Keratinocyte (primary cell): Measurements from ENCODE around the gene LTBP3. TPM values are rescaled to one million over a fixed set of nuclear protein-coding genes. Genes with fewer than 3 reads are reported as not detected.
A peak's percentile ranks its signal among the peaks of the same experiment; 100 is the strongest.

ENCODE experiments used
- DNase-seq: peaks from one replicate; pipeline ENCODE4 v3.0.0-alpha.2; 2011; ENCODE audit warnings: low read depth, missing footprints, low spot score
- FAIRE-seq: peaks from 2 replicates; lab custom pipeline; 2011; peaks lifted over from hg19 to GRCh38; lab: Jason Lieb, UNC
- H2AFZ ChIP-seq: 2 replicates; pipeline ENCODE4 v1.6.0; 2012; ENCODE audit warnings: low read length, control low read depth, inconsistent platforms; ENCODE audit not compliant: control insufficient read depth
- H3K27ac ChIP-seq: 2 replicates; pipeline ENCODE4 v1.5.1; 2011; ENCODE audit warnings: low read length; ENCODE audit not compliant: control insufficient read depth, insufficient read depth
- H3K27me3 ChIP-seq: 3 replicates; pipeline ENCODE4 v1.6.0; 2011; ENCODE audit warnings: low read length; ENCODE audit not compliant: control insufficient read depth, insufficient read depth; ENCODE audit errors: extremely low read depth
- H3K36me3 ChIP-seq, 2 experiments: 2 replicates in 1 of 2; 3 replicates in 1 of 2; pipeline ENCODE4 v1.5.1; 2011; ENCODE audit warnings: low read length in 2 of 2, mild to moderate bottlenecking in 1 of 2; ENCODE audit not compliant: control insufficient read depth in 2 of 2, insufficient read depth in 2 of 2; ENCODE audit errors: extremely low read depth in 1 of 2
- H3K4me1 ChIP-seq: 3 replicates; pipeline ENCODE4 v1.5.1; 2011; ENCODE audit warnings: low read length; ENCODE audit not compliant: control insufficient read depth, insufficient read depth; ENCODE audit errors: extremely low read depth
- H3K4me2 ChIP-seq: 3 replicates; pipeline ENCODE4 v1.6.0; 2011; ENCODE audit warnings: low read depth, low read length; ENCODE audit not compliant: control insufficient read depth, insufficient read depth; ENCODE audit errors: extremely low read depth
- H3K4me3 ChIP-seq, 3 experiments: fragments of 200-600 bp in 1 of 3; sonication (generic) in 1 of 3; 2 replicates in 2 of 3; 3 replicates in 1 of 3; pipeline ENCODE4 v1.5.1; 2011 to 2016; ENCODE audit warnings: low read length in 3 of 3, mild to moderate bottlenecking in 3 of 3, control low read depth in 2 of 3, inconsistent platforms in 1 of 3, low read depth in 1 of 3, mixed read lengths in 1 of 3, mixed run types in 1 of 3, moderate library complexity in 1 of 3; ENCODE audit not compliant: control insufficient read depth in 2 of 3, insufficient read depth in 2 of 3; ENCODE audit errors: extremely low read depth in 1 of 3
- H3K79me2 ChIP-seq: 2 replicates; pipeline ENCODE4 v1.6.0; 2012; ENCODE audit warnings: low read length; ENCODE audit not compliant: control insufficient read depth, insufficient read depth
- H3K9ac ChIP-seq: 3 replicates; pipeline ENCODE4 v1.6.0; 2011; ENCODE audit warnings: low read length; ENCODE audit not compliant: control insufficient read depth, insufficient read depth; ENCODE audit errors: extremely low read depth
- H3K9me1 ChIP-seq: 3 replicates; pipeline ENCODE4 v1.6.0; 2011; ENCODE audit warnings: low read length; ENCODE audit not compliant: control insufficient read depth, insufficient read depth; ENCODE audit errors: extremely low read depth
- H3K9me3 ChIP-seq: 2 replicates; pipeline ENCODE4 v1.5.1; 2012; ENCODE audit warnings: low read depth, low read length; ENCODE audit not compliant: control insufficient read depth
- H4K20me1 ChIP-seq: 3 replicates; pipeline ENCODE4 v1.6.0; 2011; ENCODE audit warnings: low read length; ENCODE audit not compliant: control insufficient read depth, insufficient read depth; ENCODE audit errors: extremely low read depth
- CTCF ChIP-seq, 3 experiments: IDR thresholded peaks in 1 of 3; conservative IDR thresholded peaks in 1 of 3; optimal IDR thresholded peaks in 1 of 3; 2 replicates in 2 of 3; 3 replicates in 1 of 3; pipeline versions ENCODE3 to v1.5.1; 2011; ENCODE audit warnings: low read length in 3 of 3, mild to moderate bottlenecking in 3 of 3, moderate library complexity in 2 of 3, control low read depth in 1 of 3, inconsistent platforms in 1 of 3; ENCODE audit not compliant: insufficient read depth in 2 of 3; ENCODE audit errors: extremely low read depth in 1 of 3
- EZH2 ChIP-seq: IDR thresholded peaks from one replicate; pipeline ENCODE4 v1.6.1; 2012; ENCODE audit warnings: inconsistent platforms, mild to moderate bottlenecking, low read length, moderate library complexity
- dilution Hi-C: fragments of 300-500 bp; cut with MboI; formaldehyde crosslinking; loops from one replicate; pipeline ENCODE4 v1.7.0; 2020; ENCODE audit warnings: low sequenced_read_pairs; ENCODE audit not compliant: extremely low pct_ligation_motif_present
- polyA plus RNA-seq, 5 experiments: library from polyadenylated mRNA; depleted of rRNA in 3 of 5; stranded (reverse) in 3 of 5; stranded (forward) in 1 of 5; unstranded in 1 of 5; fragments of >200 nt; gene quantifications; 1 replicate in 1 of 5; 2 replicates in 3 of 5; 3 replicates in 1 of 5; pipeline versions ENCODE4 v1.2.1 to v1.2.3, GENCODE V29; 2011 to 2012; ENCODE audit warnings: missing spikeins in 2 of 5, low read depth in 1 of 5, low replicate concordance in 1 of 5

LTBP3 gene
- polyA plus RNA-seq, 1 donor (not counting 4 experiments of a cell fraction or from before 2014, with no cell fraction given), result 9.1 TPM

GRCh38 chr11:65503949-65504673 lies 54.0 kb downstream of the LTBP3 start:
- Histone ChIP-seq H2AFZ (no peak overlapping the region), H3K9me1 (no peaks in the 10 kb centered on the region), H3K4me2 (peak overlapping the region; percentile 100), H3K27ac (peak overlapping the region; percentile 100), H3K9me3 (no peaks in the 10 kb centered on the region), H3K9ac (peak overlapping the region; percentile 98), H3K36me3 (peaks cover 6 to 46% of the 10 kb centered on the region in 2 experiments), H3K79me2 (peaks cover 61% of the 10 kb centered on the region), H3K27me3 (no peaks in the 10 kb centered on the region), H4K20me1 (peaks cover 48% of the 10 kb centered on the region), H3K4me1 (peaks cover 14% of the 10 kb centered on the region), H3K4me3 (peak overlapping the region; percentile 48 to 99 (median 94))
- FAIRE-seq (no peak), DNase-seq (no peak)
- TF ChIP-seq EZH2 (no peak), CTCF (optimal IDR thresholded peaks at IDR 0.05 in 1 of 3, IDR thresholded peaks at IDR 0.05 in 1 of 3, conservative IDR thresholded peaks at IDR 0.05 in 1 of 3; ENCODE audit: extremely low read depth in 1 of 3, insufficient read depth in 2 of 3, low read length in 3 of 3) (no peak)
- dilution Hi-C loops, result no loop called here

DNA sequence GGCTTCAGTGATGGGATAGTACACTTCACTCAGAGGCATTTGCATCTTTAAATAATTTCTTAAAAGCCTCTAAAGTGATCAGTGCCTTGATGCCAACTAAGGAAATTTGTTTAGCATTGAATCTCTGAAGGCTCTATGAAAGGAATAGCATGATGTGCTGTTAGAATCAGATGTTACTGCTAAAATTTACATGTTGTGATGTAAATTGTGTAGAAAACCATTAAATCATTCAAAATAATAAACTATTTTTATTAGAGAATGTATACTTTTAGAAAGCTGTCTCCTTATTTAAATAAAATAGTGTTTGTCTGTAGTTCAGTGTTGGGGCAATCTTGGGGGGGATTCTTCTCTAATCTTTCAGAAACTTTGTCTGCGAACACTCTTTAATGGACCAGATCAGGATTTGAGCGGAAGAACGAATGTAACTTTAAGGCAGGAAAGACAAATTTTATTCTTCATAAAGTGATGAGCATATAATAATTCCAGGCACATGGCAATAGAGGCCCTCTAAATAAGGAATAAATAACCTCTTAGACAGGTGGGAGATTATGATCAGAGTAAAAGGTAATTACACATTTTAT lies 54.7 kb downstream of the LTBP3 start:
- Histone ChIP-seq H3K4me1 (peaks cover 17% of the 10 kb centered on the region), H3K27ac (peak overlapping the region; percentile 100), H3K36me3 (peaks cover 6 to 46% of the 10 kb centered on the region in 2 experiments), H3K4me2 (peak overlapping the region; percentile 100), H3K9me3 (no peaks in the 10 kb centered on the region), H3K79me2 (peaks cover 65% of the 10 kb centered on the region), H2AFZ (no peak overlapping the region), H3K27me3 (no peaks in the 10 kb centered on the region), H4K20me1 (peaks cover 48% of the 10 kb centered on the region), H3K4me3 (peak overlapping the region; percentile 48 to 99 (median 94)), H3K9me1 (no peaks in the 10 kb centered on the region), H3K9ac (peak overlapping the region; percentile 98)
- dilution Hi-C loops, result no loop called here
- no peak for TF ChIP-seq EZH2
- no peak for TF ChIP-seq CTCF (optimal IDR thresholded peaks at IDR 0.05 in 1 of 3, IDR thresholded peaks at IDR 0.05 in 1 of 3, conservative IDR thresholded peaks at IDR 0.05 in 1 of 3; ENCODE audit: extremely low read depth in 1 of 3, insufficient read depth in 2 of 3, low read length in 3 of 3)
- FAIRE-seq, result no peak
- no peak for DNase-seq
